Body of pancreas (tissue), 4 donors: Measurements from ENCODE around the gene PAX9. TPM values are rescaled to one million over a fixed set of nuclear protein-coding genes. Genes with fewer than 3 reads are reported as not detected.

Experiments
- ATAC-seq: fragments of 150-250 bp; one replicate; pipeline ENCODE4 v1.9.1; 2016
- DNase-seq, 4 donors: peaks; one replicate each; pipeline ENCODE4 v3.0.0-alpha.2; 2019
- H3K27ac ChIP-seq, 4 donors: fragments of 200-600 bp; sonication (generic); 1 replicate in 3 of 4; 2 replicates in 1 of 4; pipeline versions ENCODE4 v1.5.1 to v1.6.1; 2016 to 2019; ENCODE audit warnings: mild to moderate bottlenecking in 1 of 4, mixed read lengths in 1 of 4, moderate library complexity in 1 of 4
- H3K27me3 ChIP-seq, 2 donors: fragments of 200-600 bp; sonication (generic); one replicate each; pipeline ENCODE4 v1.6.0; 2016; ENCODE audit warnings: mild to moderate bottlenecking in 1 of 2
- H3K36me3 ChIP-seq, 2 donors: fragments of 200-600 bp; sonication (generic); replicated peaks in 1 of 2; 2 replicates each; pipeline ENCODE4 v1.5.1; 2016; ENCODE audit warnings: low read depth in 2 of 2; ENCODE audit not compliant: insufficient read depth in 1 of 2
- H3K4me1 ChIP-seq: fragments of 200-600 bp; sonication (generic); one replicate; pipeline ENCODE4 v1.6.0; 2016
- H3K4me3 ChIP-seq, 2 donors: fragments of 200-600 bp; sonication (generic); 1 replicate in 1 of 2; 2 replicates in 1 of 2; pipeline ENCODE4 v1.5.1; 2016 to 2019
- H3K9me3 ChIP-seq, 3 donors: fragments of 200-600 bp; sonication (generic); 1 replicate in 2 of 3; 2 replicates in 1 of 3; pipeline ENCODE4 v1.5.1; 2016
- POLR2A ChIP-seq, 3 donors: fragments of 450-650 bp; IDR thresholded peaks; one replicate each; pipeline ENCODE4 v1.6.1; 2016; ENCODE audit warnings: antibody characterized with exemption in 3 of 3, mild to moderate bottlenecking in 2 of 3
- WGBS, 2 donors: methylation state at CpG; one replicate each; pipeline ENCODE4 v1.1.5; 2017; 5-methylcytosine and 5-hydroxymethylcytosine counted together
- intact Hi-C: fragments of 100-400 bp; cut with DNase I; formaldehyde crosslinking; loops from one replicate; pipeline ENCODE4 v1.15.1; 2023
- total RNA-seq, 2 donors: library from RNA; depleted of rRNA; stranded (reverse); fragments of >200 nt; gene quantifications; one replicate each; pipeline ENCODE4 v1.1.0, GENCODE V29; 2016
- TF ChIP-seq, protein P1 (sequence below), 7 experiments: fragments of 450-650 bp in 4 of 7; fragments of 200-600 bp in 3 of 7; sonication (generic) in 3 of 7; IDR thresholded peaks; one replicate each; pipeline ENCODE4 v1.5.1; 2016 to 2019; ENCODE audit warnings: antibody characterized with exemption in 7 of 7

PAX9 gene
- total RNA-seq, 2 donors from 2014 or later: not detected

DNA sequence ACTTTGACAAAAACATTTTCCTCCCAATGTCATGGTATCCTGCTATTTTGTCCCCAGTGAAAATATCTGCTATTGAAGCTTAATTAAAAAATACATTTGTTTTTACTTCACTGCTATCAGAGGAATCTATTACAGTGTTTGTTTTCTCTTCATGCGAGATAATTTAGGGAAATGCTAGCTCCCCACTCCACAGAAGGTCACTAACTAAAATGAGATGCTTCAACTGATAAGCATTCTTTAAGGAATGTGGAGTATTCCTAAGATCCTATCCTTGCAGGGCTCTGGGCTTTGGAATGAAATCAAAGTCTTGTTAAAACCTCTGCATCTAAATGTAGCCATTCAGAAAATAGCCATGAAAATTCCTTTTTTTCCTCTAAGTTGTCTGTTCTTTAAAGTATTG lies 39.5 kb downstream of the PAX9 start:
- no peak overlapping the region for H3K27ac ChIP-seq
- no peak overlapping the region for H3K4me3 ChIP-seq
- no peaks in the 10 kb centered on the region for H3K27me3 ChIP-seq
- WGBS, 2 donors: 23 to 25% methylated on average over 1 of the region's 1 CpG
- DNase-seq (no peak), ATAC-seq (no peak)
- no peaks in the 10 kb centered on the region for H3K4me1 ChIP-seq
- H3K36me3 ChIP-seq: no peaks in the 10 kb centered on the region
- H3K9me3 ChIP-seq: no peaks in the 10 kb centered on the region
- intact Hi-C loops: no loop called here
- no peak for TF ChIP-seq POLR2A (IDR thresholded peaks at IDR 0.05)
- TF ChIP-seq, protein P1, sequence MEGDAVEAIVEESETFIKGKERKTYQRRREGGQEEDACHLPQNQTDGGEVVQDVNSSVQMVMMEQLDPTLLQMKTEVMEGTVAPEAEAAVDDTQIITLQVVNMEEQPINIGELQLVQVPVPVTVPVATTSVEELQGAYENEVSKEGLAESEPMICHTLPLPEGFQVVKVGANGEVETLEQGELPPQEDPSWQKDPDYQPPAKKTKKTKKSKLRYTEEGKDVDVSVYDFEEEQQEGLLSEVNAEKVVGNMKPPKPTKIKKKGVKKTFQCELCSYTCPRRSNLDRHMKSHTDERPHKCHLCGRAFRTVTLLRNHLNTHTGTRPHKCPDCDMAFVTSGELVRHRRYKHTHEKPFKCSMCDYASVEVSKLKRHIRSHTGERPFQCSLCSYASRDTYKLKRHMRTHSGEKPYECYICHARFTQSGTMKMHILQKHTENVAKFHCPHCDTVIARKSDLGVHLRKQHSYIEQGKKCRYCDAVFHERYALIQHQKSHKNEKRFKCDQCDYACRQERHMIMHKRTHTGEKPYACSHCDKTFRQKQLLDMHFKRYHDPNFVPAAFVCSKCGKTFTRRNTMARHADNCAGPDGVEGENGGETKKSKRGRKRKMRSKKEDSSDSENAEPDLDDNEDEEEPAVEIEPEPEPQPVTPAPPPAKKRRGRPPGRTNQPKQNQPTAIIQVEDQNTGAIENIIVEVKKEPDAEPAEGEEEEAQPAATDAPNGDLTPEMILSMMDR (IDR thresholded peaks at IDR 0.05): no peak

DNA sequence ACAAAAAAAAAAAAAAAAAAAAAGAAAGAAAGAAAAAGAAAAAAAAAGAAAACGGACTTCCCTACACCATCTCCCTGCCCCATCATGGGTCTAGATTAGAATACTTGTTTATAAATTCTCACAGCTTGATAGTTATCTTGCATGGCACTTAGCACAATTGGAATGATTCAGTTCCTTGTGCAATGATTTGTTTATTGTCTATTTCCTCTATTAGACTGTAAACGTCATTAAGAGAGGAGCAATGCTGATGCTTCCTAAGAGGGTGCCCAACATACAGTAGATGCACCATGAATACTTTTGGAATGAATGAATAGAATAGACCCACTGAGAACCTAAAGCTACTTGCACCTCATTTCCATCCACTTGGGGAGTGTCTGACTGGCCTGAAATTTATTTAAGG lies 40.8 kb downstream of the PAX9 start:
- intact Hi-C loops: no loop called here
- Histone ChIP-seq H3K9me3 (no peaks in the 10 kb centered on the region), H3K27ac (no peak overlapping the region), H3K4me3 (no peak overlapping the region), H3K27me3 (no peaks in the 10 kb centered on the region), H3K36me3 (no peaks in the 10 kb centered on the region), H3K4me1 (no peaks in the 10 kb centered on the region)
- WGBS, 2 donors: 41 to 51% methylated on average over 2 of the region's 2 CpGs
- TF ChIP-seq, protein P1 (IDR thresholded peaks at IDR 0.05): no peak
- TF ChIP-seq POLR2A (IDR thresholded peaks at IDR 0.05): no peak
- DNase-seq: no peak
- no peak for ATAC-seq

GRCh38 chr14:36707570-36707969 lies 45.9 kb downstream of the PAX9 start:
- H3K4me1 ChIP-seq: no peaks in the 10 kb centered on the region
- intact Hi-C loops: no loop called here
- ATAC-seq (no peak), DNase-seq (no peak)
- no peak for TF ChIP-seq POLR2A (IDR thresholded peaks at IDR 0.05)
- TF ChIP-seq, protein P1 (IDR thresholded peaks at IDR 0.05): no peak
- H3K9me3 ChIP-seq: no peaks in the 10 kb centered on the region
- H3K4me3 ChIP-seq: no peak overlapping the region
- H3K27me3 ChIP-seq: no peaks in the 10 kb centered on the region
- no peaks in the 10 kb centered on the region for H3K36me3 ChIP-seq
- H3K27ac ChIP-seq: no peak overlapping the region

GRCh38 chr14:36713960-36714703 lies 52.5 kb downstream of the PAX9 start:
- Histone ChIP-seq H3K9me3 (no peaks in the 10 kb centered on the region), H3K4me1 (no peaks in the 10 kb centered on the region), H3K36me3 (no peaks in the 10 kb centered on the region), H3K27me3 (no peaks in the 10 kb centered on the region), H3K4me3 (no peak overlapping the region), H3K27ac (no peak overlapping the region)
- DNase-seq (no peak), ATAC-seq (no peak)
- TF ChIP-seq, protein P1 (IDR thresholded peaks at IDR 0.05): no peak
- TF ChIP-seq POLR2A (IDR thresholded peaks at IDR 0.05): no peak
- 54 to 66% methylated on average over 4 of the region's 4 CpGs for WGBS, 2 donors
- intact Hi-C loops: no loop called here

GRCh38 chr14:36716614-36717184 lies 55.0 kb downstream of the PAX9 start:
- intact Hi-C loops: no loop called here
- no peaks in the 10 kb centered on the region for H3K4me1 ChIP-seq
- no peak for ATAC-seq

More at GRCh38 chr14:36716614-36717184, 55.0 kb downstream of the PAX9 start:
- no peak overlapping the region for H3K27ac ChIP-seq
- H3K9me3 ChIP-seq: no peaks in the 10 kb centered on the region
- 71 to 84% methylated on average over 7 of the region's 7 CpGs for WGBS, 2 donors
- DNase-seq: no peak
- H3K4me3 ChIP-seq: no peak overlapping the region
- no peaks in the 10 kb centered on the region for H3K27me3 ChIP-seq
- H3K36me3 ChIP-seq: no peaks in the 10 kb centered on the region
- TF ChIP-seq POLR2A (IDR thresholded peaks at IDR 0.05): no peak
- TF ChIP-seq, protein P1 (IDR thresholded peaks at IDR 0.05): no peak
